GM12878 (cell line): Measurements from ENCODE around the gene ACTR10. TPM values are rescaled to one million over a fixed set of nuclear protein-coding genes. Genes with fewer than 3 reads are reported as not detected.

ENCODE experiments used
- ATAC-seq: fragments of 200-7000 bp; cut with Tn5 transposase; 3 replicates; pipeline ENCODE4 v1.9.1; 2020; ENCODE audit warnings: mild to moderate bottlenecking, moderate library complexity
- BruUV-seq: library from RNA; stranded (reverse); fragments of 400-500 nt; replicated peaks from 2 replicates; lab custom pipeline; 2021; lab: Mats Ljungman, UMichigan
- CTCF ChIA-PET: fragments of 300-600 bp; sonication (Branson Sonifier 250); formaldehyde crosslinking; extraction: SDS; loops from one replicate; lab custom pipeline; 2021; ENCODE audit warnings: inconsistent platforms; lab: Yijun Ruan, JAX
- POLR2A ChIA-PET: fragments of 350-600 bp; formaldehyde crosslinking; extraction: SDS; loops from one replicate; lab custom pipeline; 2021; ENCODE audit warnings: inconsistent platforms; lab: Charles Lee
- RAD21 ChIA-PET: fragments of 300-600 bp; sonication (Branson Sonifier 250); formaldehyde crosslinking; loops from one replicate; lab custom pipeline; 2023; ENCODE audit warnings: antibody characterized with exemption; ENCODE audit not compliant: unreplicated experiment; lab: Charles Lee
- SMC1A ChIA-PET: fragments of 300-600 bp; sonication (Branson Sonifier 250); formaldehyde crosslinking; loops from one replicate; lab custom pipeline; 2023; ENCODE audit not compliant: unreplicated experiment, uncharacterized antibody; lab: Charles Lee
- DNase-seq: peaks from one replicate; pipeline ENCODE4 v3.0.0-alpha.2; 2011; ENCODE audit warnings: low read depth, low spot score
- FAIRE-seq: peaks from 3 replicates; lab custom pipeline; 2011; peaks lifted over from hg19 to GRCh38; lab: Jason Lieb, UNC
- H2AFZ ChIP-seq: 2 replicates; pipeline ENCODE4 v1.6.0; 2011; ENCODE audit warnings: low read depth, low read length, control low read depth; ENCODE audit not compliant: control insufficient read depth
- H3K27ac ChIP-seq: 2 replicates; pipeline ENCODE4 v1.5.1; 2011; ENCODE audit warnings: control low read depth; ENCODE audit not compliant: control insufficient read depth, insufficient read depth
- H3K27me3 ChIP-seq, 2 experiments: replicated peaks in 1 of 2; 2 replicates each; pipeline versions ENCODE4 v1.6.0 to v1.6.1; 2011; ENCODE audit warnings: low read length in 1 of 2; ENCODE audit not compliant: control insufficient read depth in 2 of 2, insufficient read depth in 2 of 2
- H3K36me3 ChIP-seq, 2 experiments: 2 replicates each; pipeline ENCODE4 v1.5.1; 2011; ENCODE audit warnings: low read length in 1 of 2; ENCODE audit not compliant: control insufficient read depth in 2 of 2, insufficient read depth in 2 of 2
- H3K4me1 ChIP-seq: 2 replicates; pipeline ENCODE4 v1.6.1; 2011; ENCODE audit warnings: mild to moderate bottlenecking, low read length, moderate library complexity, mixed read lengths; ENCODE audit not compliant: control insufficient read depth, insufficient read depth
- H3K4me2 ChIP-seq: 2 replicates; pipeline ENCODE4 v1.6.0; 2011; ENCODE audit warnings: control low read depth; ENCODE audit not compliant: control insufficient read depth, insufficient read depth
- H3K4me3 ChIP-seq: fragments of 200-600 bp; sonication (generic); 2 replicates; pipeline ENCODE4 v1.5.1; 2016
- H3K79me2 ChIP-seq: 2 replicates; pipeline ENCODE4 v1.6.0; 2011; ENCODE audit warnings: low read length; ENCODE audit not compliant: control insufficient read depth, insufficient read depth
- H3K9ac ChIP-seq: 2 replicates; pipeline ENCODE4 v1.8.0; 2011; ENCODE audit warnings: low read length, control low read depth, mixed read lengths; ENCODE audit not compliant: control insufficient read depth, insufficient read depth
- H3K9me3 ChIP-seq: replicated peaks from 3 replicates; pipeline ENCODE4 v1.5.1; 2011; ENCODE audit warnings: mild to moderate bottlenecking, low read length; ENCODE audit not compliant: control insufficient read depth, insufficient read depth
- H4K20me1 ChIP-seq: 2 replicates; pipeline ENCODE4 v1.6.0; 2011; ENCODE audit not compliant: control insufficient read depth, insufficient read depth
- CHD4 ChIP-seq: fragments of 200-600 bp; sonication (generic); IDR thresholded peaks from 2 replicates; pipeline ENCODE4 v1.6.1; 2016; ENCODE audit warnings: mild to moderate bottlenecking
- HCFC1 ChIP-seq: fragments of 150-350 bp; IDR thresholded peaks from 2 replicates; pipeline ENCODE4 v1.6.1; 2014; ENCODE audit warnings: low read length
- MXI1 ChIP-seq: fragments of 150-350 bp; IDR thresholded peaks from 2 replicates; pipeline ENCODE4 v1.6.1; 2011; ENCODE audit warnings: low read depth, mild to moderate bottlenecking, inconsistent platforms, low read length, improper control_type of control experiment
- NR2F1 ChIP-seq: fragments of 450-650 bp; conservative IDR thresholded peaks from 2 replicates; pipeline ENCODE4 v1.6.1; 2017; ENCODE audit warnings: mild to moderate bottlenecking
- POLR2AphosphoS2 ChIP-seq: IDR thresholded peaks from 2 replicates; pipeline ENCODE4 v1.6.1; 2011; ENCODE audit warnings: low read depth, mild to moderate bottlenecking, low read length, improper control_type of control experiment, moderate library complexity
- POU2F2 ChIP-seq: IDR thresholded peaks from 3 replicates; pipeline ENCODE4 v1.6.1; 2011; ENCODE audit warnings: low read depth, mild to moderate bottlenecking, low read length, borderline replicate concordance
- RAD21 ChIP-seq: IDR thresholded peaks from 2 replicates; pipeline ENCODE4 v1.6.1; 2011; ENCODE audit warnings: mild to moderate bottlenecking, low read depth, low read length, moderate library complexity; ENCODE audit not compliant: insufficient read depth
- RAD51 ChIP-seq: fragments of 450-650 bp; IDR thresholded peaks from 2 replicates; pipeline ENCODE4 v1.6.1; 2016; ENCODE audit warnings: moderate library complexity, mild to moderate bottlenecking, inconsistent platforms
- RCOR1 ChIP-seq: conservative IDR thresholded peaks from 2 replicates; pipeline ENCODE4 v1.6.1; 2012; ENCODE audit warnings: low read depth, low read length, improper control_type of control experiment
- RELA ChIP-seq: fragments of 450-650 bp; IDR thresholded peaks from 2 replicates; pipeline ENCODE4 v1.8.0; 2014; ENCODE audit warnings: borderline replicate concordance; ENCODE audit not compliant: partially characterized antibody
- ZBTB4 ChIP-seq: fragments of 450-650 bp; formaldehyde crosslinking; IDR thresholded peaks from 2 replicates; pipeline ENCODE4 v1.4.0; 2022; ENCODE audit warnings: mild to moderate bottlenecking, moderate library complexity
- WGBS: methylation state at CpG from one replicate; pipeline ENCODE4 v1.1.6; 2016; ENCODE audit warnings: low lambda C conversion rate; ENCODE audit not compliant: insufficient replicate concordance, insufficient coverage; ENCODE audit errors: missing lambda C conversion rate; 5-methylcytosine and 5-hydroxymethylcytosine counted together
- in situ Hi-C: fragments of 300-500 bp; cut with MboI; formaldehyde crosslinking; loops from 9 replicates; pipeline ENCODE4 v1.14.3; 2018; ENCODE audit warnings: mixed read lengths
- intact Hi-C: fragments of 100-400 bp; cut with micrococcal nuclease; formaldehyde crosslinking; loops from one replicate; pipeline ENCODE4 v1.14.2; 2022; ENCODE audit not compliant: unreplicated experiment
- polyA plus RNA-seq, 11 experiments: library from polyadenylated mRNA; depleted of rRNA in 4 of 11; unstranded in 6 of 11; stranded (reverse) in 5 of 11; fragments of >200 nt; fragmentation: Nextera tagmentation in 4 of 11; fragmentation: Illumina TruSeq in 1 of 11; extraction: Ambion mirVana in 4 of 11; extraction: Trizol in 1 of 11; gene quantifications; 1 replicate in 1 of 11; 2 replicates in 10 of 11; pipeline versions ENCODE4 v1.2.1 to v1.2.3, GENCODE V29; 2011 to 2016; ENCODE audit warnings: inconsistent platforms in 2 of 11, missing spikeins in 2 of 11, low read depth in 1 of 11
- total RNA-seq, 4 experiments: library from RNA; depleted of rRNA in 3 of 4; stranded (reverse); fragments of >200 nt in 3 of 4; fragmentation: Illumina TruSeq in 1 of 4; extraction: Trizol in 1 of 4; gene quantifications; 2 replicates each; pipeline versions ENCODE4 v1.2.1 to v1.2.3, GENCODE V29; 2013 to 2021

The ACTR10 gene
- total and polyA plus RNA-seq, 10 of the 15 experiments (the other 5 are each of a cell fraction or from before 2014, with no cell fraction given): 26.0 to 74.3 (median 38.9) TPM

- Histone ChIP-seq H3K4me3 (no peak overlapping the region), H4K20me1 (no peaks in the 10 kb centered on the region), H3K36me3 (no peaks in the 10 kb centered on the region), H3K4me1 (no peaks in the 10 kb centered on the region), H2AFZ (no peak overlapping the region), H3K9me3 (no peaks in the 10 kb centered on the region), H3K27ac (no peak overlapping the region), H3K9ac (no peak overlapping the region), H3K27me3 (no peaks in the 10 kb centered on the region), H3K79me2 (no peaks in the 10 kb centered on the region), H3K4me2 (no peak overlapping the region)
- SMC1A ChIA-PET: no interaction called here
- ATAC-seq: no peak
- RAD21 ChIA-PET: no interaction called here
- CTCF ChIA-PET: interaction anchor here (2.4 kb wide), 1 partner anchor 27 kb away, joined by 8 read pairs; no protein-coding TSS in a partner anchor
- POLR2A ChIA-PET: no interaction called here
- no TSS peak for BruUV-seq
- FAIRE-seq: no peak
- WGBS: 32% methylated on average over 2 of the region's 2 CpGs
- in situ Hi-C loops (no loop called here), intact Hi-C loops (no loop called here)
- no peak for TF ChIP-seq CHD4
- no peak for TF ChIP-seq RCOR1
- no peak for TF ChIP-seq NR2F1
- no peak for TF ChIP-seq MXI1
- no peak for TF ChIP-seq ZBTB4 (CRISPR knock-in tag)
- no peak for TF ChIP-seq HCFC1
- TF ChIP-seq POU2F2: no peak
- TF ChIP-seq RAD21: no peak
- TF ChIP-seq RELA: no peak
- TF ChIP-seq POLR2AphosphoS2: no peak
- no peak for TF ChIP-seq RAD51
- DNase-seq: no peak
These were observed 6.4 kb upstream of the ACTR10 start for GRCh38 chr14:58193542-58193941.
